Trophoblast cell (in vitro differentiated cells and primary cell): ENCODE measurements around the gene BAIAP2.
A peak's percentile ranks its signal among the peaks of the same experiment; 100 is the strongest.
"Not testable (repeated sequence)": the region's sequence is repeated elsewhere in the genome, so short reads cannot be mapped to it uniquely, and the experiment has no call there.

Experiments used
- DNase-seq, 2 donors: peaks; one replicate each; pipeline ENCODE4 v3.0.0-alpha.2; 2016
- H2AFZ ChIP-seq: 2 replicates; pipeline ENCODE4 v1.6.1; 2013; ENCODE audit warnings: low read length, moderate library complexity, mild to moderate bottlenecking; ENCODE audit not compliant: insufficient read depth, poor library complexity
- H2AK5ac ChIP-seq: 2 replicates; pipeline ENCODE4 v1.6.1; 2013; ENCODE audit warnings: mild to moderate bottlenecking, low read length
- H2BK120ac ChIP-seq: 2 replicates; pipeline ENCODE4 v1.6.1; 2013; ENCODE audit warnings: low read length, mild to moderate bottlenecking, moderate library complexity; ENCODE audit not compliant: insufficient read depth, poor library complexity
- H2BK12ac ChIP-seq: 2 replicates; pipeline ENCODE4 v1.6.1; 2013; ENCODE audit warnings: mild to moderate bottlenecking, low read length, moderate library complexity
- H2BK5ac ChIP-seq: 2 replicates; pipeline ENCODE4 v1.6.1; 2013; ENCODE audit warnings: low read length, low read depth, moderate library complexity, mild to moderate bottlenecking; ENCODE audit not compliant: poor library complexity
- H3K14ac ChIP-seq: 2 replicates; pipeline ENCODE4 v1.6.1; 2013; ENCODE audit warnings: mild to moderate bottlenecking, low read length
- H3K18ac ChIP-seq: 2 replicates; pipeline ENCODE4 v1.6.1; 2013; ENCODE audit warnings: mild to moderate bottlenecking, low read length
- H3K23ac ChIP-seq: 2 replicates; pipeline ENCODE4 v1.6.1; 2013; ENCODE audit warnings: low read length
- H3K27ac ChIP-seq: 2 replicates; pipeline ENCODE4 v1.5.1; 2013; ENCODE audit warnings: low read depth, mild to moderate bottlenecking, inconsistent platforms, low read length, moderate library complexity
- H3K27me3 ChIP-seq: 2 replicates; pipeline ENCODE4 v1.6.1; 2013; ENCODE audit warnings: inconsistent platforms, mild to moderate bottlenecking, low read length, moderate library complexity; ENCODE audit not compliant: insufficient read depth
- H3K36me3 ChIP-seq, 2 experiments: 1 replicate in 1 of 2; 2 replicates in 1 of 2; pipeline ENCODE4 v1.6.1; 2013; ENCODE audit warnings: low read length in 2 of 2, mild to moderate bottlenecking in 2 of 2, moderate library complexity in 1 of 2; ENCODE audit not compliant: insufficient read depth in 2 of 2, control insufficient read depth in 1 of 2
- H3K4ac ChIP-seq: 2 replicates; pipeline ENCODE4 v1.6.1; 2013; ENCODE audit warnings: low read depth, mild to moderate bottlenecking, low read length, moderate library complexity
- H3K4me1 ChIP-seq, 2 experiments: 1 replicate in 1 of 2; 2 replicates in 1 of 2; pipeline ENCODE4 v1.6.1; 2013; ENCODE audit warnings: low read length in 2 of 2, mild to moderate bottlenecking in 2 of 2, moderate library complexity in 1 of 2; ENCODE audit not compliant: insufficient read depth in 2 of 2, control insufficient read depth in 1 of 2
- H3K4me2 ChIP-seq: 2 replicates; pipeline ENCODE4 v1.6.1; 2013; ENCODE audit warnings: inconsistent platforms, mild to moderate bottlenecking, low read length, moderate library complexity
- H3K4me3 ChIP-seq: 2 replicates; pipeline ENCODE4 v1.5.1; 2013; ENCODE audit warnings: mild to moderate bottlenecking, low read depth, low read length, inconsistent platforms
- H3K79me1 ChIP-seq: one replicate; pipeline ENCODE4 v1.6.1; 2013; ENCODE audit warnings: low read length
- H3K79me2 ChIP-seq: 2 replicates; pipeline ENCODE4 v1.6.1; 2013; ENCODE audit warnings: low read length, mild to moderate bottlenecking; ENCODE audit not compliant: control insufficient read depth, insufficient read depth, poor library complexity
- H3K9ac ChIP-seq: 2 replicates; pipeline ENCODE4 v1.6.1; 2013; ENCODE audit warnings: mild to moderate bottlenecking, low read length
- H3K9me3 ChIP-seq: 2 replicates; pipeline ENCODE4 v1.6.1; 2013; ENCODE audit warnings: low read depth, mild to moderate bottlenecking, control low read depth, inconsistent platforms, low read length; ENCODE audit not compliant: insufficient read depth
- H4K12ac ChIP-seq: 2 replicates; pipeline ENCODE4 v1.6.1; 2013; ENCODE audit warnings: low read depth, mild to moderate bottlenecking, low read length, moderate library complexity
- H4K8ac ChIP-seq: 2 replicates; pipeline ENCODE4 v1.6.1; 2013; ENCODE audit warnings: low read depth, mild to moderate bottlenecking, low read length, moderate library complexity
- H4K91ac ChIP-seq: one replicate; pipeline ENCODE4 v1.6.1; 2013; ENCODE audit warnings: low read depth, mild to moderate bottlenecking, low read length, moderate library complexity
- WGBS: extraction: QIAGEN DNeasy Blood & Tissue Kit; methylation state at CpG from one replicate; pipeline ENCODE4 v1.1.7; 2013; ENCODE audit warnings: missing lambda C conversion rate; ENCODE audit not compliant: insufficient read length, insufficient coverage; ENCODE audit errors: extremely low coverage; 5-methylcytosine and 5-hydroxymethylcytosine counted together

The BAIAP2 gene

GRCh38 chr17:81144423-81144781 lies 109.5 kb downstream of the BAIAP2 start:
- H3K27ac ChIP-seq = no peak overlapping the region

GRCh38 chr17:81146208-81146607 lies 111.3 kb downstream of the BAIAP2 start:
- H4K91ac ChIP-seq, H3K4me1 ChIP-seq, H3K4me3 ChIP-seq, H2BK120ac ChIP-seq, H2BK5ac ChIP-seq, H3K79me1 ChIP-seq, H3K18ac ChIP-seq, H3K14ac ChIP-seq, H3K4me2 ChIP-seq, H3K9me3 ChIP-seq, H3K36me3 ChIP-seq, H3K27me3 ChIP-seq, DNase-seq, H3K23ac ChIP-seq, H2BK12ac ChIP-seq, H3K27ac ChIP-seq, H3K79me2 ChIP-seq, H2AK5ac ChIP-seq, H2AFZ ChIP-seq, H3K4ac ChIP-seq, H4K12ac ChIP-seq, H3K9ac ChIP-seq, H4K8ac ChIP-seq: not testable (repeated sequence)
- no CpG with 5 or more reads among the region's 10 CpGs for WGBS

More at GRCh38 chr17:81144423-81144781, 109.5 kb downstream of the BAIAP2 start:
- Histone ChIP-seq H3K79me2 (no peaks in the 10 kb centered on the region), H3K4ac (no peak overlapping the region), H3K14ac (no peak overlapping the region), H3K79me1 (no peaks in the 10 kb centered on the region), H2BK120ac (no peak overlapping the region), H3K27me3 (no peaks in the 10 kb centered on the region), H2AK5ac (no peak overlapping the region), H4K8ac (no peak overlapping the region), H4K12ac (no peak overlapping the region), H3K9me3 (peaks cover 3% of the 10 kb centered on the region), H3K9ac (no peak overlapping the region), H3K4me1 (no peaks in the 10 kb centered on the region), H2BK5ac (no peak overlapping the region), H3K18ac (no peak overlapping the region), H3K23ac (no peak overlapping the region), H3K4me3 (no peak overlapping the region), H3K4me2 (no peak overlapping the region), H2AFZ (no peak overlapping the region), H2BK12ac (no peak overlapping the region), H4K91ac (no peak overlapping the region), H3K36me3 (no peaks in the 10 kb centered on the region)
- no peak for DNase-seq
- no CpG with 5 or more reads among the region's 14 CpGs for WGBS

GRCh38 chr17:81147701-81148100 lies 112.8 kb downstream of the BAIAP2 start:
- Histone ChIP-seq H2BK5ac (no peak overlapping the region), H3K23ac (no peak overlapping the region), H2BK12ac (no peak overlapping the region), H3K14ac (no peak overlapping the region), H3K79me2 (no peaks in the 10 kb centered on the region), H3K18ac (no peak overlapping the region), H3K36me3 (no peaks in the 10 kb centered on the region), H4K12ac (no peak overlapping the region), H2AK5ac (no peak overlapping the region), H3K4me2 (no peak overlapping the region), H3K9me3 (no peaks in the 10 kb centered on the region), H4K91ac (no peak overlapping the region), H2BK120ac (no peak overlapping the region), H2AFZ (no peak overlapping the region), H4K8ac (no peak overlapping the region), H3K27me3 (no peaks in the 10 kb centered on the region), H3K4ac (no peak overlapping the region), H3K9ac (no peak overlapping the region), H3K79me1 (no peaks in the 10 kb centered on the region), H3K4me1 (no peaks in the 10 kb centered on the region), H3K27ac (no peak overlapping the region), H3K4me3 (no peak overlapping the region)
- WGBS = no CpG with 5 or more reads among the region's 10 CpGs
- DNase-seq = no peak

GRCh38 chr17:81148571-81148970 lies 113.6 kb downstream of the BAIAP2 start:
- Histone ChIP-seq H3K4ac (no peak overlapping the region), H3K79me2 (no peaks in the 10 kb centered on the region), H4K12ac (no peak overlapping the region), H3K4me3 (peak overlapping the region; percentile 41), H2AFZ (no peak overlapping the region), H4K91ac (no peak overlapping the region), H3K9me3 (no peaks in the 10 kb centered on the region), H3K27ac (no peak overlapping the region), H3K27me3 (no peaks in the 10 kb centered on the region), H3K9ac (no peak overlapping the region), H3K18ac (no peak overlapping the region), H3K4me2 (no peak overlapping the region), H2AK5ac (no peak overlapping the region), H3K4me1 (no peaks in the 10 kb centered on the region), H4K8ac (no peak overlapping the region), H2BK12ac (no peak overlapping the region), H3K14ac (no peak overlapping the region), H2BK5ac (no peak overlapping the region), H3K36me3 (no peaks in the 10 kb centered on the region), H3K79me1 (no peaks in the 10 kb centered on the region), H2BK120ac (no peak overlapping the region), H3K23ac (no peak overlapping the region)
- WGBS = no CpG with 5 or more reads among the region's 15 CpGs
- DNase-seq = no peak
